HG03565 (cell line): Measurements from ENCODE around the gene KRTAP10-4.
"Not testable (repeated sequence)": the region's sequence is repeated elsewhere in the genome, so short reads cannot be mapped to it uniquely, and the experiment has no call there.

ENCODE experiments used
- ATAC-seq: cut with Tn5 transposase; IDR thresholded peaks from one replicate; pipeline ENCODE4 v1.9.1; 2021; ENCODE audit warnings: mild to moderate bottlenecking, moderate library complexity; ENCODE audit not compliant: unreplicated experiment

The KRTAP10-4 gene

GRCh38 chr21:44596068-44596725 is 22.7 kb downstream of the KRTAP10-4 start:
- no peak for ATAC-seq

- ATAC-seq = no peak
Observed at GRCh38 chr21:44598061-44598460, 24.5 kb downstream of the KRTAP10-4 start.

DNA sequence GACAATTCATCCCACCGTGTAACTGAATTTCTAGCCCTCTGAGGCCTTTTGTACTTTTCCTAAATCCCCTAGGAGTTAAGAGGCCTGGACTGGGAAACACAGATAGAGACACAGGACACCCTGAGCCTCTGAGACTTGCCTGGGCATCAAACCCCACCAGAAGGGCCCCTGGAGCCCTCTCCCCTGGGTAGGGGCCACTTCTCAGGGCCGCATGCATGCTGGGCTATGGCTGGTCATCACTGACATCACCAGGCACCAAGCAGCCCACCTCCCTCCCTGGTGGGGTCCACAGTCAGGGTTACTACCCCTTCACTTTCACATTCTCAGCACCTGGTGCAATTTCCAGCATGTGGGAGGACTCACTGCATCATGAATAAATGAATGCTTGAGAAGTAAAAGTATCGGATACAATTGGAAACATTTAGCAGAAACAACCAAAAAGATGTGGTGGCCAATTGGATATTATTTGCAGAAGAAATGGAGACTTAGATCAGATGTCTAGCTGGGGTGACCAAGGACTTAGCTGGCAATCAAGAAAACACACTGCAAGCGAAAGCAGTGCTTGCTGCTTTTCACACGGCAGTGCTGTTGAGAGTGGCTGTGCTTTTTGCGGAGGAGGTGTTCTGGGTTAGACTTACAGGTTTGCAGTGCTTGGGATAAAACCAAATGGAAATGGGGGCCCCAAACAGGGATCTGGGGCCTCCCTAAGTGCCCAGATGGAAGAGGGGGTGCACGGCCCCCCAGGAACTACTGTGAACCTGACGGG is 25.9 kb downstream of the KRTAP10-4 start:
- ATAC-seq = no peak

DNA sequence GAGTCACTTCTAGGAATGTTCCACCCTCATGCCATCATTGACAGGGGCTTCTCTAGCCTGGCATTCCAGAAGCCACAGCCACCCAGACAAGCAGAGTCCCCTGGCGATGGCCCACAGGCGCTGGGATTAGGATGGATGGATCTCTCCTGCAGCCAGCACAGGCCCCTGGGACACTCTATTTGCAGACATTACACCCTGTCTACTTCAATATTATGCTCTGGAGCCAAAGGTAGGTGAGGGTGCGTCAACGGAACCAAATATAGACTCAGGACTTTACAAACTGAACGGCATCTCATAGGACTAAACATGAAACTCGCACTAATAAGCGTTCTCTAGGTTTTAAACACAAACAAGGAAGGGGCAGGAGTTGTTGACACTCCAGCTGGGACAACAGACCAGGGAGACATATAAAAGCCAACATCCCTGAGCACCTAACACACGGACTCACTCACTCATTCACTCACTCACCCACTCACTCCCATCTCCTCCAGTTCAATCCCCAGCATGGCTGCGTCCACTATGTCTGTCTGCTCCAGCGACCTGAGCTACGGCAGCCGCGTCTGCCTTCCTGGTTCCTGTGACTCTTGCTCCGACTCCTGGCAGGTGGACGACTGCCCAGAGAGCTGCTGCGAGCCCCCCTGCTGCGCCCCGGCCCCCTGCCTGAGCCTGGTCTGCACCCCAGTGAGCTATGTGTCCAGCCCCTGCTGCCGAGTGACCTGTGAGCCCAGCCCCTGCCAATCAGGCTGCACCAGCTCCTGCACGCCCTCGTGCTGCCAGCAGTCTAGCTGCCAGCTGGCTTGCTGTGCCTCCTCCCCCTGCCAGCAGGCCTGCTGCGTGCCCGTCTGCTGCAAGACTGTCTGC is 26.8 kb downstream of the KRTAP10-4 start, which contains the start of gene KRTAP10-7:
TSS of gene KRTAP10-7 (plus strand) at position 480 of the 861 bp plus-strand sequence. CDS start at position 505, 25 bp downstream.
- not testable (repeated sequence) for ATAC-seq

GRCh38 chr21:44601091-44601490 is 27.6 kb downstream of the KRTAP10-4 start:
- not testable (repeated sequence) for ATAC-seq

DNA sequence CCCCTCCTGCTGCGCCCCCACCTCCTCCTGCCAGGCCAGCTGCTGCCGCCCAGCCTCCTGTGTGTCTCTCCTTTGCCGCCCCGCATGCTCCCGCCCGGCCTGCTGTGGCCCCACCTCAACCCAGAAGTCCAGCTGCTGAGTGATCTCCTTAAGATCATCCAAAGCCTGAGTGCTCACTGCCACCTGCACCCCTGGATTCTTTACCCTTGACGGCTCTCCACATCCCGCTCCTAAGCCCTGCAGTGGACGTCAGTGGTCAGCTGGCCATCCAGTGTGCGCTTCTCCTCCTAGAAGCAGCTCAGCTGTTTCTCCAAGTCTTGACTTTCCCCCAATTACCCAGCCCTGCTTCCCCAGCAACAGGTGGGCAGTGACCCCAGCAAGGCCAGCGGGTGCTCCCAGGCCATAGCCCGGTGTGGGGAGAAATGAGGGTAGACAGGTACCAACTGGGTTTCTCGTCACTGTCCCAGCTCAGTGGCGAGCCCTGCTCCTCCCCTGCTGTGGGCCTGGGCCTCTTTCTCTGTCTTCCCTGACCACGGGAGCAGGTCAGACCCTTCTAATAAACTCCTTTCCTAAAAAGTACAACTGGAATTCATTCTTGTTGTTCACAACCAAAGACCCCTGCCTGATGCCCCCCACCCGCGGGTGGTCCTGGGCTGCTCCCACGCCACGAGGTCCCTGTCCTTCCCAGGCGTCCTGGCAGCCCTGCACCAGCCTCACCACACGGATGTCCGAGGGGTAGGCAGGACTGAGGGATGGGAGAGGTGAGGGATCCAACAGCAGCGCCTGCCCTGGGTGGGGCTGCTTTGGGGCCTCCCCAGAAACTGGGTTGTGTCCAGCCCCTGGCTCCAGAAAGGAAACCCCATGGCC is 28.3 kb downstream of the KRTAP10-4 start:
- ATAC-seq = no peak

- no peak for ATAC-seq
Observed at GRCh38 chr21:44602463-44602850, 28.9 kb downstream of the KRTAP10-4 start.

GRCh38 chr21:44603109-44603875 is 29.8 kb downstream of the KRTAP10-4 start:
- ATAC-seq = no peak

GRCh38 chr21:44603911-44604310 is 30.4 kb downstream of the KRTAP10-4 start:
- ATAC-seq = no peak

- no peak for ATAC-seq
Observed at GRCh38 chr21:44606495-44606894, 33.0 kb downstream of the KRTAP10-4 start.

DNA sequence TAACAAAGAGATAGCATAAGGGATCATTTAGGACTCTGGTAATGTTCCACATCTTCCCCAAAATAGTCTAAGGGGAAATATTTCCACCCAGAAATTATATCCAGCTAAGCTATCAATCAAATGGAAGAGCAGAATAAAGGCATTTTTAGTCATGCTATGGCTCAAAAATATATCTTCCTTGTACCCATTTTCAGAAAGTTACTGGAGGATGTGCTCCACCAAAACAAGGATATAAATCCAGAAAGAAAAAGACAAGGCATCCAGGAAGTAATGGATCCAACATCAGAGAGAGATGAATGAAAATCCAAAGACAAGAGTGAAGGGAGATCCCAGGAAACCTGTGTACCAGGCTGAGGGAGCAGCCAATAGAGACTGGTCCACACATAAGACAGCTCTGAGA is 35.7 kb downstream of the KRTAP10-4 start:
- ATAC-seq = no peak

DNA sequence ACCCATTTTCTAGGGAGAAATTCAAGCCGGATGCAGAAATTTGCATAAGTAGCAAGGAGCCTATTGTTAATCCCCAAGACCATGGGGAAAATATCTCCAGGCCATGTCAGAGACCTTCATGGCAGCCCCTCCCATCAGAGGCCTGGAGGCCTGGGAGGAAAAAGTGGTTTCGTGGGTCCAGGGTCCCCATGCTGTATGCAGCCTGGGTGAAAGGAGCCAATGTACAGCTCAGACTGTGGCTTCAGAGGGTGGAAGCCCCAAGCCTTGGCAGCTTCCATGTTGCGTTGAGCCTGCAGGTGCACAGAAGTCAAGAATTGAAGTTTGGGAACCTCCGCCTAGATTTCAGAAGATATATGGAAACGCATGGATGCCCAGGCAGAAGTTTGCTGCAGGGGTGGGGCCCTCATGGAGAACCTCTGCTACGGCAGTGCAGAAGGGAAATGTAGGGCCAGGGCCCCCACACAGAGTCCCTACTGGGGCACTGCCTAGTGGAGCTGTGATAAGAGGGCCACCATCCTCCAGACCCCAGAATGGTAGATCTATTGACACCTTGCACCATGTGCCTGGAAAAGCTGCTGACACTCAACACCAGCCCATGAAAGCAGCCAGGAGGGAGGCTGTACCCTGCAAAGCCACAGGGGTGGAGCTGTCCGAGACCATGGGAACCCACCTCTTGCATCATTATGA is 36.8 kb downstream of the KRTAP10-4 start:
- ATAC-seq = not testable (repeated sequence)

DNA sequence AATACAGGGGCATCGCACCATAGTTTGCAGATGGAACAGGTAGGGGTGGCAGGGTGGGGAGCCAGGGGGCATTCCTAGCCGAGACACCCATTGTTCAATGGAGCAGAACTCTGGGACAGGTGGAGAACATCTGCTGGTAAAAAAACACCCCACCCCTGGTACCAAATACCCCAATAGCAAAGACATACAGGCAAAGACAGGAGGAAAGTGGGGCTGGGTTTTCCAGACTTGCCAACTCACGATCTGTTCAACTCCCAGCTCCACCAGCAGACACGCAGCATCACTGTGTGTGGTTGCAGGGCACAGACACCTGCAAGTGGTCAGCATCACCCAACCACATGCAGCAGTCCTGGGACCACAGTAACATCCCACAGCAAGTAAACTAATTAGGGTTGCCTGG is 38.0 kb downstream of the KRTAP10-4 start:
- no peak for ATAC-seq

- ATAC-seq = no peak
Observed at GRCh38 chr21:44612029-44612486, 38.5 kb downstream of the KRTAP10-4 start, which contains the start of gene KRTAP10-8. Gene KRTAP10-8, plus strand, starts transcription at chr21:44612079. Its CDS starts 22 bp downstream, at chr21:44612101.

- ATAC-seq = no peak
Observed at GRCh38 chr21:44612669-44613229, 39.2 kb downstream of the KRTAP10-4 start.

GRCh38 chr21:44613386-44614155 is 40.0 kb downstream of the KRTAP10-4 start:
- ATAC-seq = no peak

DNA sequence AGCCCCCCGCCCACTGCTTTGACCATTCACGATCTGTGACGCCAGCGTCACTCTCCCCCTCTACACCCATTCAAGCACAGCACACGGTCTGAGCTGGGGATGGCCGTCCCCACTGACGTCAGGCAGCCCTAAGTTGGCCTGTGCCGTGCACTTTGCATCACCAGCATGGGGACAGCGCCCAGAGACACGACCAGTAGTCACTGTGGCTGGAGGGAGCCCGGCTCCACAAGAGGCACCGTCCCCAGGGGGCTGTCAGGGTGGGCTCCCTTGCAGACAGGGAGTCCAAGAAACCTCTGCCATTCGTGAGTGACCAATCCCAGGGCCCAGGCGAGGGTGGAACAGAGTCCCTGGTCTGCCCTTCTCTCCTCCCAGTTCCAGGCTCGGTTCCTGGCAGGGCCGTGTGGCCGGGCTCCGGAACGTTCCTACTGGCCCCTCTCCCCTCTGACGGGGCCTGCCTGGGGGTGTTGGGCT is 40.7 kb downstream of the KRTAP10-4 start:
- ATAC-seq = no peak

DNA sequence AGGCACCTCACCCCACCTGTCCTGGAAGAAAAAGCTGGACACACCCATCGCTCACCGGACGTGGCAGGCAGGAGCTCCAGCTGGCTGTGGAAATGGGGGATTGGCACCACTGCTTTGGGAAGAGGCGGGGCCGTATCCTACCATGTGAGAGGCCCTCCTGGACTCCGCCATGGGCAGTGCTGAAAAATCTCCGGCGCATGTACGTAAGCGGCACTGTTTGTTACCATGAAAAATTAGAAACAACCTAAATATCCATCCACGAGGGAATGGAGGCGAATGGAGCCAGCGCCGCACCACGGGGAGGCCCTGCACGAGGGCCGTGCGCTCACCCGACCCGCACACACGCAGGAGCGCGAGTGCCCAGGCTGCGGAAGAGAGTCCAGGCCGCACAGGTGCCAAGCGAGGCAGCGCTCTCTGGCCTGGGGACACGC is 41.4 kb downstream of the KRTAP10-4 start:
- ATAC-seq = no peak
